Measurements from ENCODE around the gene DNAL1.

DNA sequence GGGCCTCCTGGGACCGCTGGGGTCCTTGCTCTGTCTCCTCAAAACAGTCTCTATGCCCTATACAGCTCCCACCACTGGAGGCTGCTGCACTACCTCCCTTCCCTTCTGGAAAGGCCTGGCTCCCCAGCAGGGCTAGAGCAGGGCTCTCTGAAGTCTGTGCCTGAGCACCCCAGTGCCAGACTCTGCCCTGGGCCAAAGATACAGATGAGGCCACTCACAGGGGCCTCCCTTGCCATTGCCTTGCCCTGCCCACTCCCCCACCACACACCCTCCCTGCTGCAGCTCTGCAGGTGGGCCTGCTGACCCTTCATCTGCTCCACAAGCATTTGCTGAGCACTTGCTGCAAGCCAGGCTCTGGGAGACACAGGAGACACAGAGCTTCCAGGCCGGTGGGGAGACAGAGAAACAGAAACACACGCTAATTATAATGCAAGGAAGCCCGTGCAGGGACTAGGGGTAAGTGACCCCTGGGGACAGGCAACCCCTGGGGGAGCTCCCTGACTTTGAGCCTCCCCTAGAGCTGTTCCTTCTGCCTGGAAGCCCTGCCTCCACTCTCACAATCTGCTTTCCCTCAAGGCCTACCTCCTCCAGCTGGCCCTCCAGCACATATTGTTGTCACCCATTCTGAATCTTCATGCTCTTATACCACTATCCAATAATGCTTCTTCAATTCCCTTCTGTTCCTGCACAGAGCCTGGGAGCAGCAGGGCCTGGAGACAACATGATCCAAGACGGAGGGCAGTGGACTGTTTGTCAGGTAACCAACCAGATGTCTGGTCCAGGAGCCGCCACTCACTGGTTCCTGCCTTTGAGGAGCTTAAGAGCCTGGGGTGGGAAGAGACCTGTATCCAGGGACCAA is 102.0 kb downstream of the DNAL1 start:
- TF ChIP-seq SPI1 (IDR thresholded peaks at IDR 0.05; ENCODE audit: low read depth, low read length) (no peak), TAF1 (IDR thresholded peaks at IDR 0.05; ENCODE audit: low read depth, low read length) (no peak), POLR2AphosphoS5 (IDR thresholded peaks at IDR 0.05; ENCODE audit: low read depth, low read length) (no peak)

Measured in GM12891 (cell line).